NCI-H2107 treated with DMSO at 0.1 percent for 48 hours (cell line): Measurements from ENCODE around the gene PRXL2A.
"Not testable (repeated sequence)": the region's sequence is repeated elsewhere in the genome, so short reads cannot be mapped to it uniquely, and the experiment has no call there.

Experiments
- DNase-seq: peaks from one replicate; lab custom pipeline; 2025; ENCODE audit not compliant: unreplicated experiment; lab: John Stamatoyannopoulos, UW

Gene PRXL2A

GRCh38 chr10:80473692-80474596 is 65.6 kb downstream of the PRXL2A start:
- DNase-seq = no peak

GRCh38 chr10:80474597-80474910 is 66.2 kb downstream of the PRXL2A start:
- DNase-seq = no peak

GRCh38 chr10:80474941-80475340 is 66.6 kb downstream of the PRXL2A start:
- no peak for DNase-seq

GRCh38 chr10:80475641-80476040 is 67.3 kb downstream of the PRXL2A start:
- not testable (repeated sequence) for DNase-seq

- no peak for DNase-seq
Measured at GRCh38 chr10:80476685-80477084, 68.3 kb downstream of the PRXL2A start.

GRCh38 chr10:80477813-80478212 is 69.5 kb downstream of the PRXL2A start:
- no peak for DNase-seq

GRCh38 chr10:80480373-80480772 is 72.0 kb downstream of the PRXL2A start:
- not testable (repeated sequence) for DNase-seq

GRCh38 chr10:80480852-80481251 is 72.5 kb downstream of the PRXL2A start:
- no peak for DNase-seq

- no peak for DNase-seq
Measured at GRCh38 chr10:80484243-80484642, 75.9 kb downstream of the PRXL2A start.

GRCh38 chr10:80484676-80485075 is 76.3 kb downstream of the PRXL2A start:
- no peak for DNase-seq

GRCh38 chr10:80485076-80485945 is 77.0 kb downstream of the PRXL2A start:
- no peak for DNase-seq

- DNase-seq = no peak
Measured at GRCh38 chr10:80485946-80486764, 77.8 kb downstream of the PRXL2A start.
